ENCODE measurements around the gene NAIF1. TPM values are rescaled to one million over a fixed set of nuclear protein-coding genes. Genes with fewer than 3 reads are reported as not detected.
"Not testable (repeated sequence)": the region's sequence is repeated elsewhere in the genome, so short reads cannot be mapped to it uniquely, and the experiment has no call there.

NAIF1 gene
- total RNA-seq, 1 experiment from 2014 or later = 12.4 TPM

DNA sequence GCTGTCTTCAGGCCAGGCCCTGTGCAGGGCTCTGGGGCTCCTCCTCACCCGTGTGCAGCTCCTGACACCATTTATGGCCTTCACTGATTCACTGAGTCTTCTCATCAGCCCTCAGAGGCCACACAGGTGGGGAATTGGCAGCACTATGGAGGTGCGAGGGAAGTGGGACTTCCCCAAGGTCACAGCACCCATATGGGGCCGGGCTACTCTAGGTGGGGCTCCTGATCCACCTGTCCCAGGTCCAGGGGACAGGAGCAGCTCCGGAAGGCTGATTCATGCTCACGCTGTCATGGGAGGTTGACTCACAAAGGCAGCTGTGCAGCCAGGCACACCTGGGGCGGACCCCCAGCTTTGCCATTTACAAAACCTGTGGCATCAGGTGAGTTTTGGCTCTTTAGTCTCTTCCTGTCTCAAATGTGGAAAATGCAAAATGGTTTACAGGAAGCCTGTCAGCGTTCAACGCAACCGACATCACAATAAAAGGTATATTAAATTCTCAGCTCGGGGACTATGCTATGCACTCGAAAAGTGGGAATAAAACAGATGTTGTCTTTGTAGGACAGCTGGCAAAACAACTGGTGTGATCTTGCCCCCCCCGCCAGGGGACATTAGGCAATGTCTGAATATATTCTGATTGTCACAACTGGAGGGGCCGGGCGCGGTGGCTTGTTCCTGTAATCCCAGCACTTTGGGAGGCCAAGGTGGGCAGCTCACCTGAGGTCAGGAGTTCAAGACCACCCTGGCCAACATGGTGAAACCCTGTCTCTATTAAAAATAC, 15.0 kb downstream of the NAIF1 start:
- no peak for DNase-seq (ENCODE audit: low read depth in 1 of 2, low spot score in 2 of 2)
- H3K4me3 ChIP-seq = no peak overlapping the region
- H3K36me3 ChIP-seq = no peaks in the 10 kb centered on the region
- H3K27me3 ChIP-seq (replicated peaks) = no peaks in the 10 kb centered on the region
- no peak overlapping the region for H3K27ac ChIP-seq
- H3K9me3 ChIP-seq (replicated peaks) = no peaks in the 10 kb centered on the region
- peaks cover 20% of the 10 kb centered on the region for H3K4me1 ChIP-seq (replicated peaks)

- Histone ChIP-seq H3K27ac (no peak overlapping the region), H3K27me3 (replicated peaks) (no peaks in the 10 kb centered on the region), H3K4me3 (no peak overlapping the region), H3K4me1 (replicated peaks) (peaks cover 19% of the 10 kb centered on the region), H3K9me3 (replicated peaks) (no peaks in the 10 kb centered on the region), H3K36me3 (no peaks in the 10 kb centered on the region)
- no peak for DNase-seq (ENCODE audit: low read depth in 1 of 2, low spot score in 2 of 2)
Observed at GRCh38 chr9:128049843-128050242, 17.3 kb downstream of the NAIF1 start.

DNA sequence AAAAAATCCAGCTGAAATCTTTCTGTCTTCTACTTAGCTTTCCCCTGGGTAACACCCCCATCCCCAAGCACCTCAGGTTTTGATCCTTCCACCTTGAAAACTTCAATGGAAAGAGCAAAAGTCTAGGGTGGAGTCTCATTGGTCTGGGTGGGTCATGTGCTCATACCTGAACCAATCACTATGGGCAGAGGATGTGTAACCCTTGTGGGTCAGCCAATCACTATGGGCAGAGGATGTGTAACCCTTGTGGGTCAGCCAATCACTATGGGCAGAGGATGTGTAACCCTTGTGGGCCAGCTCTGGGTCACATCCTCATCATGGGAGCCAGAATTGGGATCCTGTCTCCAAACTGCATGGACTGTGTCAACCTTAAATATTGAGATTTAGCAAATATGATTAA, 18.5 kb downstream of the NAIF1 start:
- peaks cover 19% of the 10 kb centered on the region for H3K4me1 ChIP-seq (replicated peaks)
- no peak for DNase-seq (ENCODE audit: low read depth in 1 of 2, low spot score in 2 of 2)

DNA sequence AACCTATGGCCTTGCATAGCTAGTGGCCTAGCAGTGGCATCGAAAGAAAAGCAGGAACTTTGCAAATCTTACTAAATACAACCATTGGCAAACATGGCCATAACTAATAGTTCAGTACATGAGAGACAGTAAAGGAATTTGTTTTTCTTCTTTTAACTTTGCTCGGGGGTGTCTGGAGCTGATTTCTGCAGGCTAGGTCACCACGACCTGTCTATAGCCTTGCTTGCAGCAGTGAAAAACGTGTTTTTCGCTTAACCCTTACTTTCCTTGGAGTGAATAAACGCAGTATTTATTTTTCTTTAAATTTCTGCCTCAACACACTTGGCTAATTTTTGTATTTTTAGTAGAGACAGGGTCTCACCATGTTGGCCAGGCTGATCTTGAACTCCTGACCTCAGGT, 19.9 kb downstream of the NAIF1 start:
- Histone ChIP-seq H3K4me1 (replicated peaks) (peaks cover 19% of the 10 kb centered on the region), H3K36me3 (no peaks in the 10 kb centered on the region), H3K9me3 (replicated peaks) (no peaks in the 10 kb centered on the region), H3K27me3 (replicated peaks) (no peaks in the 10 kb centered on the region), H3K27ac (no peak overlapping the region), H3K4me3 (no peak overlapping the region)
- no peak for DNase-seq (ENCODE audit: low read depth in 1 of 2, low spot score in 2 of 2)

More for the DNA sequence above, 18.5 kb downstream of the NAIF1 start:
- Histone ChIP-seq H3K9me3 (replicated peaks) (no peaks in the 10 kb centered on the region), H3K4me3 (no peak overlapping the region), H3K36me3 (no peaks in the 10 kb centered on the region), H3K27me3 (replicated peaks) (no peaks in the 10 kb centered on the region), H3K27ac (no peak overlapping the region)

GRCh38 chr9:128045831-128046230, 21.3 kb downstream of the NAIF1 start:
- Histone ChIP-seq H3K9me3 (replicated peaks) (no peaks in the 10 kb centered on the region), H3K4me3 (no peak overlapping the region), H3K4me1 (replicated peaks) (peaks cover 8% of the 10 kb centered on the region), H3K36me3 (no peaks in the 10 kb centered on the region), H3K27me3 (replicated peaks) (no peaks in the 10 kb centered on the region), H3K27ac (no peak overlapping the region)
- no peak for DNase-seq (ENCODE audit: low read depth in 1 of 2, low spot score in 2 of 2)

GRCh38 chr9:128045409-128045808, 21.7 kb downstream of the NAIF1 start:
- H3K4me1 ChIP-seq (replicated peaks); H3K36me3 ChIP-seq; DNase-seq (ENCODE audit: low read depth in 1 of 2, low spot score in 2 of 2); H3K4me3 ChIP-seq; H3K9me3 ChIP-seq (replicated peaks); H3K27ac ChIP-seq; H3K27me3 ChIP-seq (replicated peaks): not testable (repeated sequence)

DNA sequence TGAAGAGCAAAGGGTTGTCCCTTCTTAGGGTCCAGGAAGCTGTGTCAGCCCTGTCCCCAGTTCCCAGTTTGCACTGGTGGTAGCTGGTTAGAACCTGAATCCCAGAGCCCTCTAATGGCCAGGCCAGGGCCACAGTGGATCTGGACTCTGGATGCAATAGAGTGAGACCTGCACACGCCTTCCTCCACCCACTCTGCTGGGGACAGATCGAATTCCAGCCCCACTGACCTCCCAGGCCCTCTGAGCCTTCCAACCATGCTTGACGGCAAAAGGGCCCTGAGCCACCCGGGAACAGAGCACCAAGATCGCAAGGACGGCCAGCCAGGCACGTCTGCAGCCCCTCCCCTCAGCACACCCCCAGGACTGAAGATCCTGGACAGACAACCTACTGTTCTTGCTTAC, 23.7 kb downstream of the NAIF1 start:
- Histone ChIP-seq H3K9me3 (replicated peaks) (no peaks in the 10 kb centered on the region), H3K4me3 (no peak overlapping the region), H3K27ac (no peak overlapping the region), H3K4me1 (replicated peaks) (no peaks in the 10 kb centered on the region), H3K36me3 (no peaks in the 10 kb centered on the region), H3K27me3 (replicated peaks) (no peaks in the 10 kb centered on the region)
- DNase-seq (ENCODE audit: low read depth in 1 of 2, low spot score in 2 of 2) = no peak

- H3K9me3 ChIP-seq (replicated peaks) = no peaks in the 10 kb centered on the region
- H3K4me3 ChIP-seq = no peak overlapping the region
- no peak for DNase-seq (ENCODE audit: low read depth in 1 of 2, low spot score in 2 of 2)
- no peaks in the 10 kb centered on the region for H3K36me3 ChIP-seq
- no peaks in the 10 kb centered on the region for H3K27me3 ChIP-seq (replicated peaks)
- H3K27ac ChIP-seq = no peak overlapping the region
- H3K4me1 ChIP-seq (replicated peaks) = no peaks in the 10 kb centered on the region
Observed at GRCh38 chr9:128042043-128042442, 25.1 kb downstream of the NAIF1 start.

DNA sequence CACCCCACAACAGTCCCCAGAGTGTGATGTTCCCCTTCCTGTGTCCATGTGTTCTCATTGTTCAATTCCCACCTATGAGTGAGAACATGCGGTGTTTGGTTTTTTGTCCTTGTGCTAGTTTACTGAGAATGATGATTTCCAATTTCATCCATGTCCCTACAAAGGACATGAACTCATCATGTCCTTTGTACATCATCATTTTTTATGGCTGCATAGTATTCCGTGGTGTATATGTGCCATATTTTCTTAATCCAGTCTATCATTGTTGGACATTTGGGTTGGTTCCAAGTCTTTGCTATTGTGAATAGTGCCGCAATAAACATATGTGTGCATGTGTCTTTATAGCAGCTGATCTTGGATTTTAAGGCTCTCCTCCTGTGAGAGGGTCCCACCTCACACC, 26.3 kb downstream of the NAIF1 start:
- H3K36me3 ChIP-seq; H3K27ac ChIP-seq; H3K9me3 ChIP-seq (replicated peaks); H3K4me1 ChIP-seq (replicated peaks); H3K27me3 ChIP-seq (replicated peaks); DNase-seq (ENCODE audit: low read depth in 1 of 2, low spot score in 2 of 2); H3K4me3 ChIP-seq: not testable (repeated sequence)

DNA sequence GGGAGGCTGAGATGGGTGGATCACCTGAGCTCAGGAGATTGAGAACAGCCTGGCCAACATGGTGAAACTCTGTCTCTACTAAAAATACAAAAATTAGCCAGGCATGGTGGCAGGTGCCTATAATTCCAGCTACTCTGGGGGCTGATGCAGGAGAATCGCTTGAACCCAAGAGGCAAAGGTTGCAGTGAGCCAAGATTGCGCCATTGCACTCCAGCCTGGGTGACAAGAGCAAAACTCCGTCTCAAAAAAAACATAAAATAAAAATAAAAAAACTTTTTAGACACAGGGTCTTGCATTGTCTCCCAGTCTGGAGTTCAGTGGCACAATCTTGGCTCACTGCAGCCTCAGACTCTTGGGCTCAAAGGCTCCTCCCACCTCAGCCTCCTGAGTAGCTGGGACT, 30.6 kb downstream of the NAIF1 start:
- not testable (repeated sequence) for H3K4me1 ChIP-seq (replicated peaks); H3K27ac ChIP-seq; DNase-seq (ENCODE audit: low read depth in 1 of 2, low spot score in 2 of 2); H3K9me3 ChIP-seq (replicated peaks); H3K27me3 ChIP-seq (replicated peaks); H3K4me3 ChIP-seq; H3K36me3 ChIP-seq

GRCh38 chr9:128034821-128035652, 32.1 kb downstream of the NAIF1 start:
- peak; percentile 44 to 47 for DNase-seq (ENCODE audit: low read depth in 1 of 2, low spot score in 2 of 2)
- no peaks in the 10 kb centered on the region for H3K36me3 ChIP-seq
- H3K4me3 ChIP-seq = no peak overlapping the region
- H3K27me3 ChIP-seq (replicated peaks) = no peaks in the 10 kb centered on the region
- H3K4me1 ChIP-seq (replicated peaks) = peaks cover 4% of the 10 kb centered on the region; the same call in 1 of the 2 replicates
- peaks cover 4% of the 10 kb centered on the region; the same call in 1 of the 2 replicates for H3K9me3 ChIP-seq (replicated peaks)
- no peak overlapping the region for H3K27ac ChIP-seq

- DNase-seq (ENCODE audit: low read depth in 1 of 2, low spot score in 2 of 2) = no peak
- H3K4me1 ChIP-seq (replicated peaks) = peaks cover 4% of the 10 kb centered on the region; the same call in 1 of the 2 replicates
- H3K9me3 ChIP-seq (replicated peaks) = peaks cover 4% of the 10 kb centered on the region; the same call in 1 of the 2 replicates
- no peak overlapping the region for H3K27ac ChIP-seq
- H3K36me3 ChIP-seq = no peaks in the 10 kb centered on the region
- H3K4me3 ChIP-seq = no peak overlapping the region
- H3K27me3 ChIP-seq (replicated peaks) = no peaks in the 10 kb centered on the region
Observed at GRCh38 chr9:128033609-128034008, 33.5 kb downstream of the NAIF1 start.

- no peaks in the 10 kb centered on the region for H3K9me3 ChIP-seq (replicated peaks)
- H3K4me1 ChIP-seq (replicated peaks) = peaks cover 13% of the 10 kb centered on the region
- no peak for DNase-seq (ENCODE audit: low read depth in 1 of 2, low spot score in 2 of 2)
- H3K4me3 ChIP-seq = no peak overlapping the region
- H3K27me3 ChIP-seq (replicated peaks) = no peaks in the 10 kb centered on the region
- H3K36me3 ChIP-seq = no peaks in the 10 kb centered on the region
- H3K27ac ChIP-seq = no peak overlapping the region
Observed at GRCh38 chr9:128027705-128028104, 39.4 kb downstream of the NAIF1 start.
